Measurements from ENCODE around the gene RIMS1. TPM values are rescaled to one million over a fixed set of nuclear protein-coding genes. Genes with fewer than 3 reads are reported as not detected.

The RIMS1 gene
- total RNA-seq, 1 donor from 2014 or later, result not detected

GRCh38 chr6:72416744-72417465, 530.6 kb downstream of the RIMS1 start:
- no peak for DNase-seq
- Mint-ChIP-seq H3K27me3 (peaks cover 7% of the 10 kb centered on the region), H3K4me1 (no peaks in the 10 kb centered on the region), H3K27ac (no peak overlapping the region), H3K36me3 (ENCODE audit: low read depth) (no peaks in the 10 kb centered on the region), H3K9me3 (no peaks in the 10 kb centered on the region), H3K4me3 (no peak overlapping the region)
- intact Hi-C loops (cut with micrococcal nuclease), result loop anchor here (10.0 kb wide), 1 partner anchor 168 kb away; no protein-coding TSS in a partner anchor

GRCh38 chr6:72417759-72418158, 531.4 kb downstream of the RIMS1 start:
- Mint-ChIP-seq H3K36me3 (ENCODE audit: low read depth) (no peaks in the 10 kb centered on the region), H3K9me3 (no peaks in the 10 kb centered on the region), H3K27ac (no peak overlapping the region), H3K4me1 (no peaks in the 10 kb centered on the region), H3K4me3 (no peak overlapping the region), H3K27me3 (peaks cover 7% of the 10 kb centered on the region)
- DNase-seq, result no peak
- intact Hi-C loops (cut with micrococcal nuclease), result loop anchor here (10.0 kb wide), 1 partner anchor 167 kb away; no protein-coding TSS in a partner anchor

- intact Hi-C loops (cut with micrococcal nuclease), result loop anchor here (10.0 kb wide), 1 partner anchor 166 kb away; no protein-coding TSS in a partner anchor
- Mint-ChIP-seq H3K4me3 (no peak overlapping the region), H3K36me3 (ENCODE audit: low read depth) (no peaks in the 10 kb centered on the region), H3K9me3 (no peaks in the 10 kb centered on the region), H3K27ac (no peak overlapping the region), H3K27me3 (peaks cover 7% of the 10 kb centered on the region), H3K4me1 (no peaks in the 10 kb centered on the region)
- DNase-seq, result no peak
Observed at GRCh38 chr6:72418495-72418894, 532.1 kb downstream of the RIMS1 start.

GRCh38 chr6:72419966-72420365, 533.6 kb downstream of the RIMS1 start:
- no peak overlapping the region for H3K27ac Mint-ChIP-seq
- no peak for DNase-seq
- intact Hi-C loops (cut with micrococcal nuclease), result loop anchor here (10.0 kb wide), 1 partner anchor 165 kb away; no protein-coding TSS in a partner anchor
- peaks cover 3% of the 10 kb centered on the region for H3K27me3 Mint-ChIP-seq
- H3K4me3 Mint-ChIP-seq, result no peak overlapping the region
- H3K4me1 Mint-ChIP-seq, result no peaks in the 10 kb centered on the region
- no peaks in the 10 kb centered on the region for H3K36me3 Mint-ChIP-seq (ENCODE audit: low read depth)
- H3K9me3 Mint-ChIP-seq, result no peaks in the 10 kb centered on the region

GRCh38 chr6:72420409-72420808, 534.1 kb downstream of the RIMS1 start:
- DNase-seq, result no peak
- peaks cover 3% of the 10 kb centered on the region for H3K27me3 Mint-ChIP-seq
- H3K4me3 Mint-ChIP-seq, result no peak overlapping the region
- intact Hi-C loops (cut with micrococcal nuclease), result no loop called here
- H3K9me3 Mint-ChIP-seq, result no peaks in the 10 kb centered on the region
- H3K4me1 Mint-ChIP-seq, result no peaks in the 10 kb centered on the region
- H3K36me3 Mint-ChIP-seq (ENCODE audit: low read depth), result no peaks in the 10 kb centered on the region
- H3K27ac Mint-ChIP-seq, result no peak overlapping the region

GRCh38 chr6:72421387-72421786, 535.0 kb downstream of the RIMS1 start:
- no peak overlapping the region for H3K4me3 Mint-ChIP-seq
- intact Hi-C loops (cut with micrococcal nuclease), result no loop called here
- no peak overlapping the region for H3K27ac Mint-ChIP-seq
- DNase-seq, result no peak
- H3K36me3 Mint-ChIP-seq (ENCODE audit: low read depth), result no peaks in the 10 kb centered on the region
- no peaks in the 10 kb centered on the region for H3K4me1 Mint-ChIP-seq
- peaks cover 3% of the 10 kb centered on the region for H3K27me3 Mint-ChIP-seq
- H3K9me3 Mint-ChIP-seq, result no peaks in the 10 kb centered on the region

- H3K27ac Mint-ChIP-seq, result no peak overlapping the region
- H3K9me3 Mint-ChIP-seq, result no peaks in the 10 kb centered on the region
- intact Hi-C loops (cut with micrococcal nuclease), result no loop called here
- no peaks in the 10 kb centered on the region for H3K4me1 Mint-ChIP-seq
- H3K4me3 Mint-ChIP-seq, result no peak overlapping the region
- H3K27me3 Mint-ChIP-seq, result peaks cover 3% of the 10 kb centered on the region
- no peaks in the 10 kb centered on the region for H3K36me3 Mint-ChIP-seq (ENCODE audit: low read depth)
- no peak for DNase-seq
Observed at GRCh38 chr6:72422171-72422570, 535.8 kb downstream of the RIMS1 start.

DNA sequence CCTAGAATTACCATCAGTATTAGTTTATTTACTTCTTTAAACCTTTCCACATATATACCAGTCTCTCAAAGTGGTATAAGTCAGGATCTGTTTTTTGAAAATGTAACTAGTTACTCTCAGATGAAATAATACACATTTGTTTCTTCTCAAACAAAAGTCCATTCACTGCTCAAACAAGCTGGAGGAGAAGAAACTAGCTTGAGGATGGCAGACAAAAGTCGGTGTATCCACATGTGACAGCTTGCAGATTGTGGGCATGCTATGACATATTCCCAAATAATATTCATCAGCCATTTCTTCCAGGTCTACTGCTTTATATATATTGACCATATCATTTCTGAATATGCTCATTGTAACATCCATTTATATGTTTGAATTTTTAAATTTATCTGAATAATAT, 538.1 kb downstream of the RIMS1 start:
- H3K4me3 Mint-ChIP-seq, result no peak overlapping the region
- peaks cover 2% of the 10 kb centered on the region for H3K27me3 Mint-ChIP-seq
- no peak overlapping the region for H3K27ac Mint-ChIP-seq
- DNase-seq, result no peak
- no peaks in the 10 kb centered on the region for H3K9me3 Mint-ChIP-seq
- intact Hi-C loops (cut with micrococcal nuclease), result no loop called here
- H3K36me3 Mint-ChIP-seq (ENCODE audit: low read depth), result no peaks in the 10 kb centered on the region
- H3K4me1 Mint-ChIP-seq, result no peaks in the 10 kb centered on the region

DNA sequence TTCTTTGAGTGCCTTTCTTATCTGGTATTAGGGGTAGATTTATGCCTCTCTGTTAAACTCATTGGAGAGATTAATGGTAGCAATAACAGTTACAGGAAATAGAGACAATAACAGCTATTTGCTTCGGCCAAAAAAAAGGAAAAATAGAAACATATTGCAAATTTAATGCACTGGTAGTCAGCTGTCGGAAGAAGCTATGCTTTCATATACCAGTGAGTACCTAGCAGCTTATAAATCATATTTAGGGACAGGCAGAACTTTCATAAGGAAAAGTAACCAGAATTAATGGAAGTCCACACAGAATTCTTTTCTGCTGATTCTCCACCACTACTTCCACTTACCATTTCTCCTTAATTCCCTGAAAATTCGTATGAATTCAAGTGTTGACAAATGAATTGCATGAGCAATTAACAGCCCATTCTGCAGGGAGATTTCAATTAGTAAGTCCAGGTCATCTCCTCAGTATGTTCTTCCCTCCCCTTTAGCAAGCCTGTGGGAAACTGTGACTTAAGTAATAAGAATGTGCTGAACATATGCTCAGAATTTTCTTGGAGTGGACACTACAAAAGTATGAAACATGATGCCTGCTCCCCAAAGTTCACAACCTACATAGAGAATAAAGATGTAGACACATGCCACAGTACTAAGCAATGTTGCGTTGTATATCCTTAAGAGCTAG, 538.8 kb downstream of the RIMS1 start:
- Mint-ChIP-seq H3K4me1 (no peaks in the 10 kb centered on the region), H3K36me3 (ENCODE audit: low read depth) (no peaks in the 10 kb centered on the region), H3K4me3 (no peak overlapping the region), H3K27ac (no peak overlapping the region), H3K9me3 (no peaks in the 10 kb centered on the region), H3K27me3 (peaks cover 2% of the 10 kb centered on the region)
- intact Hi-C loops (cut with micrococcal nuclease), result no loop called here
- no peak for DNase-seq

- no peak for DNase-seq
- H3K27me3 Mint-ChIP-seq, result peaks cover 7% of the 10 kb centered on the region
- H3K4me3 Mint-ChIP-seq, result no peak overlapping the region
- H3K27ac Mint-ChIP-seq, result no peak overlapping the region
- no peaks in the 10 kb centered on the region for H3K4me1 Mint-ChIP-seq
- no peaks in the 10 kb centered on the region for H3K36me3 Mint-ChIP-seq (ENCODE audit: low read depth)
- no peaks in the 10 kb centered on the region for H3K9me3 Mint-ChIP-seq
- intact Hi-C loops (cut with micrococcal nuclease), result no loop called here
Observed at GRCh38 chr6:72440611-72441010, 554.3 kb downstream of the RIMS1 start.

- Mint-ChIP-seq H3K27me3 (peaks cover 1% of the 10 kb centered on the region), H3K27ac (no peak overlapping the region), H3K9me3 (no peaks in the 10 kb centered on the region), H3K36me3 (ENCODE audit: low read depth) (no peaks in the 10 kb centered on the region), H3K4me1 (no peaks in the 10 kb centered on the region), H3K4me3 (no peak overlapping the region)
- intact Hi-C loops (cut with micrococcal nuclease), result no loop called here
- DNase-seq, result no peak
Observed at GRCh38 chr6:72446430-72446829, 560.1 kb downstream of the RIMS1 start.

Measured in activated CD4-positive, alpha-beta T cell treated with anti-CD3 and anti-CD28 coated beads, Interleukin-2, amount 10 ng/mL, durations not matched to agents 24 days and 14 days (primary cell).